ENCODE measurements around the gene NELL2. TPM values are rescaled to one million over a fixed set of nuclear protein-coding genes. Genes with fewer than 3 reads are reported as not detected.

The NELL2 gene
- total RNA-seq, 1 experiment from 2014 or later, result 32.7 TPM

GRCh38 chr12:44795970-44796369, 80.1 kb downstream of the NELL2 start:
- Histone ChIP-seq H2BK120ac (ENCODE audit: low read depth, low read length, poor library complexity, severe bottlenecking) (no peak overlapping the region), H2AFZ (ENCODE audit: low read length) (no peak overlapping the region)
- no peaks in the 10 kb centered on the region for H3K27me3 Mint-ChIP-seq (ENCODE audit: low read depth)

More at GRCh38 chr12:44795970-44796369, 80.1 kb downstream of the NELL2 start:
- no peak overlapping the region for H3K18ac ChIP-seq (ENCODE audit: insufficient read length, low read depth, low read length)
- H4K20me1 ChIP-seq (ENCODE audit: control insufficient read depth, insufficient read depth, insufficient read length), result peaks cover 3% of the 10 kb centered on the region
- H3K9ac ChIP-seq (ENCODE audit: extremely low read depth, insufficient read length, low read length), result no peak overlapping the region
- DNase-seq, result no peak
- H3K23me2 ChIP-seq (ENCODE audit: insufficient read length, low read depth, low read length, poor library complexity, severe bottlenecking), result no peaks in the 10 kb centered on the region
- Mint-ChIP-seq H3K4me3 (no peak overlapping the region), H3K36me3 (ENCODE audit: insufficient read depth in 1 of 3, low read depth in 3 of 3) (peaks cover 0 to 13% (median 9%) of the 10 kb centered on the region in 3 experiments; a peak in 3 of 7 replicates), H3K27ac (no peak overlapping the region), H3K9me3 (peaks cover 7 to 8% of the 10 kb centered on the region in 2 experiments; a peak in 4 of 5 replicates), H3K4me1 (peaks cover 4% of the 10 kb centered on the region in 2 experiments; a peak in 3 of 4 replicates)
- H4K91ac ChIP-seq (ENCODE audit: insufficient read length, low read depth, low read length), result no peak overlapping the region
- H2BK5ac ChIP-seq (ENCODE audit: insufficient read length, low read length), result no peak overlapping the region
- H3K23ac ChIP-seq (ENCODE audit: insufficient read length, low read depth, low read length), result no peak overlapping the region
- no peak overlapping the region for H2BK20ac ChIP-seq (ENCODE audit: low read depth, low read length, poor library complexity, severe bottlenecking)
- H3K14ac ChIP-seq (ENCODE audit: insufficient read depth, low read length), result no peak overlapping the region
- H3K4me2 ChIP-seq (ENCODE audit: insufficient read depth, insufficient read length, low read length), result no peak overlapping the region
- H2BK15ac ChIP-seq (ENCODE audit: low read depth, low read length), result no peak overlapping the region
- no peaks in the 10 kb centered on the region for H3K9me3 ChIP-seq (ENCODE audit: control insufficient read depth, low read depth, low read length)
- no peak overlapping the region for H3K27ac ChIP-seq (ENCODE audit: insufficient read length, low read depth, low read length)
- H4K8ac ChIP-seq (replicated peaks; ENCODE audit: insufficient read length, low read depth, low read length), result no peak overlapping the region
- H3T11ph ChIP-seq (ENCODE audit: low read length), result no peak overlapping the region
- no peaks in the 10 kb centered on the region for H3K79me1 ChIP-seq (ENCODE audit: insufficient read depth, low read depth, low read length, poor library complexity, severe bottlenecking)
- no peak overlapping the region for H2BK12ac ChIP-seq (ENCODE audit: insufficient read length, low read depth, low read length)
- H3K56ac ChIP-seq (ENCODE audit: insufficient read length, low read depth, low read length), result no peak overlapping the region
- H2AK5ac ChIP-seq (ENCODE audit: insufficient read length, low read length), result no peak overlapping the region
- no peaks in the 10 kb centered on the region for H3K79me2 ChIP-seq (ENCODE audit: insufficient read depth, low read length)
- no peak overlapping the region for H3K4ac ChIP-seq (ENCODE audit: low read depth, low read length)
- TF ChIP-seq CTCF (conservative IDR thresholded peaks at IDR 0.05), result no peak
- no peak overlapping the region for H4K5ac ChIP-seq (ENCODE audit: insufficient read length, low read depth, low read length)
- H3K27me3 ChIP-seq (ENCODE audit: insufficient read depth, low read length), result no peaks in the 10 kb centered on the region
- peaks cover 3% of the 10 kb centered on the region; the same call in 1 of the 2 replicates for H3K4me1 ChIP-seq (ENCODE audit: insufficient read depth, low read length)

Measured in H9 (cell line).